Aorta (tissue), 5 donors: ENCODE data around the gene SMIM41. TPM values are rescaled to one million over a fixed set of nuclear protein-coding genes. Genes with fewer than 3 reads are reported as not detected.

Experiments
- ATAC-seq: fragments of 200-7000 bp; cut with Tn5 transposase; one replicate; pipeline ENCODE4 v1.9.1; 2022; ENCODE audit warnings: moderate library complexity; ENCODE audit not compliant: low FRiP score
- DNase-seq, 2 donors: peaks; one replicate each; pipeline ENCODE4 v3.0.0-alpha.2; 2020
- H3K27ac ChIP-seq, 2 donors: one replicate each; pipeline ENCODE4 v1.5.1; 2013; ENCODE audit warnings: low read length in 2 of 2, mild to moderate bottlenecking in 2 of 2, moderate library complexity in 2 of 2, control low read depth in 1 of 2, inconsistent platforms in 1 of 2, low read depth in 1 of 2
- H3K27me3 ChIP-seq, 2 donors: one replicate each; pipeline ENCODE4 v1.6.1; 2013; ENCODE audit warnings: control low read depth in 1 of 2, low read length in 1 of 2, mild to moderate bottlenecking in 1 of 2, moderate library complexity in 1 of 2; ENCODE audit not compliant: insufficient read depth in 2 of 2, control insufficient read depth in 1 of 2
- H3K36me3 ChIP-seq, 2 donors: one replicate each; pipeline ENCODE4 v1.6.1; 2013; ENCODE audit warnings: control low read depth in 1 of 2, low read length in 1 of 2, mild to moderate bottlenecking in 1 of 2; ENCODE audit not compliant: insufficient read depth in 2 of 2, control insufficient read depth in 1 of 2
- H3K4me1 ChIP-seq, 2 donors: one replicate each; pipeline ENCODE4 v1.6.1; 2013; ENCODE audit warnings: low read length in 2 of 2, control low read depth in 1 of 2, mild to moderate bottlenecking in 1 of 2, moderate library complexity in 1 of 2; ENCODE audit not compliant: insufficient read depth in 2 of 2, control insufficient read depth in 1 of 2
- H3K4me3 ChIP-seq, 2 donors: one replicate each; pipeline ENCODE4 v1.5.1; 2013; ENCODE audit warnings: low read length in 2 of 2, control low read depth in 1 of 2, mild to moderate bottlenecking in 1 of 2
- H3K9me3 ChIP-seq: one replicate; pipeline ENCODE4 v1.6.1; 2013; ENCODE audit warnings: mild to moderate bottlenecking, low read length; ENCODE audit not compliant: control insufficient read depth
- WGBS, 2 donors: extraction: QIAGEN DNeasy Blood & Tissue Kit; methylation state at CpG; one replicate each; pipeline ENCODE4 v1.1.7; 2013; 5-methylcytosine and 5-hydroxymethylcytosine counted together
- intact Hi-C, 2 donors: fragments of 100-400 bp; cut with DNase I; formaldehyde crosslinking; loops; one replicate each; pipeline versions ENCODE4 v1.14.2 to v1.15.0; 2022
- polyA plus RNA-seq, 2 donors: library from polyadenylated mRNA; stranded (reverse); fragments of 200-250 nt; gene quantifications; one replicate each; pipeline ENCODE4 v1.2.3, GENCODE V29; 2013
- total RNA-seq, 2 donors: library from RNA; stranded (reverse); fragmentation: NEBNext Ultra II Directional; extraction: Animal tissue kit (Norgen Biotek cat#: 25700); gene quantifications; one replicate each; pipeline ENCODE4 v1.2.1, GENCODE V29; 2021
- donor health status: healthy with polysubstance abuse.
- donor health status: Bipolar disorder and iron deficiency.
- donor health status: DM: no; HTN: no; CAD: no.
- donor health status: DM: no; HTN: no; CAD: no.
- donor health status: DM: yes; HTN: yes; CAD: no.

Gene SMIM41
- total and polyA plus RNA-seq, 4 donors: 0.84 TPM; not detected in 3

DNA sequence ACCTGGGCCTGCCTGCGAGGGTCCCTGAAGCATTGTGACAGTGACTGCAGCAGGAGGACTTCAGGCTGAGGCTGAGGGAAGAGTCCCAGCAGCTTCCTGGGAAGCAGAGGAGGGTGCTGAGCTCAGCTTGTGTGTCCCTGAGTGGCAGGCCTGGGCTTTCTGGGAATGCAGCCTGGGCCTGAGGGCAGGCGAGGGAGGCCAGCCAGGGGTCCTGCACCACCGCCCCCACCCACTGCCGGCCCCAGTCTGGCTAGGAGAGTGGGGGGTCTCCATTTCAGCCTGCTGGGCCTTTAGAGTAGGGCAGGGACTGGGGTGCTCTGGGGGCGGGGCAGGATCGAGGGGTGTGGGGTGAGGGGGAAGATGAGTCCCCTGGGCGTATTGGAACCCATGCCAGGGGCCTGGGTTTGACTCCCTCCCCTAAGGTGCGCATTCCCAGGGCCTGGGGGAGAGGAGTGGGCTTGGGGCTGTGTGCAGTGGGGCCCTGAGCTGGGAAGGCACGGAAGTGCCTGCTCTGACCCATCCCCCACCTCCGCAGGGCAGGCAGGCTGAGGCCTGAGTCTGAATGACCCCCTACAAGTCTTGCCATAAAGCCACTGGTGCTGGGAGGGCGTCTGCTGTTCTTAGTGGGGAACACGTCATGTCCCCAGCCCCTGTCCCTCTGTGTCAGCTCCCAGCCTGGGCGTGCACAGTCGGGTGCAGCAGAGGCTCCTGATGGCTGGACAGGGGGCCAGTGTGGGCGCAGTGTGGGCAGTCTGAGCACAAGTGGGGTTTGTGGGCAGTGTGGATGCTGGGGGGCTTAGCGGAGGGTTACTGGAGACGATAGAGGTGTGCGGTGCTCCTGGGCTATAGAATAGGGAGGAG lies 66.0 kb downstream of the SMIM41 start:
- 88 to 93% methylated on average over 18 of the region's 18 CpGs for WGBS, 2 donors
- ATAC-seq (no peak), DNase-seq (no peak)
- H3K27me3 ChIP-seq: no peaks in the 10 kb centered on the region
- no peaks in the 10 kb centered on the region for H3K36me3 ChIP-seq
- no peaks in the 10 kb centered on the region for H3K9me3 ChIP-seq
- no peak overlapping the region for H3K27ac ChIP-seq
- intact Hi-C loops: loop anchor here in 1 of 2 donors (5.0 kb wide), 1 partner anchor 732 kb away; no protein-coding TSS in a partner anchor
- H3K4me1 ChIP-seq: peaks cover 0 to 2% of the 10 kb centered on the region in 2 donors
- H3K4me3 ChIP-seq: no peak overlapping the region

DNA sequence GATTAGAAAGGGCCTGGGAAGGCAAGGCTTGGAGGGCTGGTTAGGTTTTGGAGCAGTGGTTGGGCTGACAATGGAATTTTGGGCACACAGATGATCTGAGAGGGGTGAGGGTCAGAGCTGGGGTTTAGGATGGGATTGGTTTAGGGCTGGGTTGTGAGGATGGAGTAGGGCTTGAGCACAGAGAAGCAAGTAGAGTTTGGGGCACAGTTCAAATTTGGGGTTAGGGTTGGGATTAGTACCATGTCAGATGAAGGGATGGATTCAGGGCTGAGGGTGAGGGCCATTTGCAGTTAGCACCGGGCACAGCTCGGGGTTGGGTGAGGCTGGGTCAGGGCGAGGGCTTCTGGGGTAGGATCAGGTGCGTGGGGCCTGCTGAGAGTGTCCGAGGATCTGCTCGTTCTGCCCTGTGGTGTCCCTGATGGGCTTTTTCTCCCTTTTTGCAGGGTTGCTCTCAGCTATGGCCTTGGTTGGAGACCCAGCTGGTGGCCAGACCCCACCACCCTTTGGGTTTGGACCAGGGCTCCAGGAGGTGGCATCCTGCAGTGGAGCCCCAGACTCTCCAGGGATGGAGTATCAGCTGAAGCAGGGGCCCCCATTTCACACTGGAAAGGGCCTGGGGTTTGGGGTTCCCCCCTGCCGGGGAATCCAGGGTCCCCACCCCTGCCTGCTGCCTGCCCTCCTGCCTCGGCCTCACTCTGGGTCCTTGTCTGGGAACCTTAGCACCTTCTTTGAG lies 66.8 kb downstream of the SMIM41 start:
- H3K27me3 ChIP-seq: no peaks in the 10 kb centered on the region
- no peak for ATAC-seq
- H3K36me3 ChIP-seq: no peaks in the 10 kb centered on the region
- no peak for DNase-seq
- H3K4me3 ChIP-seq: no peak overlapping the region
- H3K27ac ChIP-seq: peak overlapping the region in 1 of 2 donors; percentile 83
- WGBS, 2 donors: 98 to 99% methylated on average over 8 of the region's 8 CpGs
- H3K9me3 ChIP-seq: no peaks in the 10 kb centered on the region
- H3K4me1 ChIP-seq: peaks cover 0 to 2% of the 10 kb centered on the region in 2 donors
- intact Hi-C loops: loop anchor here in 1 of 2 donors (5.0 kb wide), 1 partner anchor 731 kb away; no protein-coding TSS in a partner anchor

GRCh38 chr12:52146822-52147366 lies 67.4 kb downstream of the SMIM41 start:
- H3K9me3 ChIP-seq: no peaks in the 10 kb centered on the region
- peak overlapping the region in 1 of 2 donors; percentile 83 for H3K27ac ChIP-seq
- no peak for ATAC-seq
- no peaks in the 10 kb centered on the region for H3K36me3 ChIP-seq
- no peak overlapping the region for H3K4me3 ChIP-seq
- intact Hi-C loops: loop anchor here in 1 of 2 donors (5.0 kb wide), 1 partner anchor 730 kb away; no protein-coding TSS in a partner anchor
- peaks cover 0 to 2% of the 10 kb centered on the region in 2 donors for H3K4me1 ChIP-seq
- H3K27me3 ChIP-seq: no peaks in the 10 kb centered on the region
- WGBS, 2 donors: 78 to 79% methylated on average over 11 of the region's 11 CpGs
- DNase-seq: no peak

- Histone ChIP-seq H3K4me1 (peaks cover 0 to 2% of the 10 kb centered on the region in 2 donors), H3K4me3 (no peak overlapping the region), H3K36me3 (no peaks in the 10 kb centered on the region), H3K27me3 (no peaks in the 10 kb centered on the region), H3K9me3 (no peaks in the 10 kb centered on the region), H3K27ac (peak overlapping the region in 1 of 2 donors; percentile 64)
- ATAC-seq: peak; percentile 88
- intact Hi-C loops: loop anchor here in 1 of 2 donors (5.0 kb wide), 1 partner anchor 730 kb away; no protein-coding TSS in a partner anchor
- 17 to 21% methylated on average over 17 of the region's 17 CpGs for WGBS, 2 donors
- DNase-seq: peak; percentile 96 to 98
These were observed 68.0 kb downstream of the SMIM41 start for GRCh38 chr12:52147367-52147963.

GRCh38 chr12:52147964-52148463 lies 68.5 kb downstream of the SMIM41 start:
- DNase-seq: peak in 1 of 2 donors; percentile 76
- intact Hi-C loops: loop anchor here (2.0 to 5.0 kb wide), 2 partner anchors 727 to 729 kb away; no protein-coding TSS in a partner anchor
- peaks cover 0 to 2% of the 10 kb centered on the region in 2 donors for H3K4me1 ChIP-seq
- no peaks in the 10 kb centered on the region for H3K9me3 ChIP-seq
- no peaks in the 10 kb centered on the region for H3K36me3 ChIP-seq
- WGBS, 2 donors: 95% methylated on average over 10 of the region's 10 CpGs
- peak overlapping the region in 1 of 2 donors; percentile 64 for H3K27ac ChIP-seq
- no peaks in the 10 kb centered on the region for H3K27me3 ChIP-seq
- no peak for ATAC-seq
- no peak overlapping the region for H3K4me3 ChIP-seq

- ATAC-seq: no peak
- intact Hi-C loops: loop anchor here (2.0 to 5.0 kb wide), 2 partner anchors 726 to 729 kb away; no protein-coding TSS in a partner anchor
These were observed 69.1 kb downstream of the SMIM41 start for GRCh38 chr12:52148464-52149181.

DNA sequence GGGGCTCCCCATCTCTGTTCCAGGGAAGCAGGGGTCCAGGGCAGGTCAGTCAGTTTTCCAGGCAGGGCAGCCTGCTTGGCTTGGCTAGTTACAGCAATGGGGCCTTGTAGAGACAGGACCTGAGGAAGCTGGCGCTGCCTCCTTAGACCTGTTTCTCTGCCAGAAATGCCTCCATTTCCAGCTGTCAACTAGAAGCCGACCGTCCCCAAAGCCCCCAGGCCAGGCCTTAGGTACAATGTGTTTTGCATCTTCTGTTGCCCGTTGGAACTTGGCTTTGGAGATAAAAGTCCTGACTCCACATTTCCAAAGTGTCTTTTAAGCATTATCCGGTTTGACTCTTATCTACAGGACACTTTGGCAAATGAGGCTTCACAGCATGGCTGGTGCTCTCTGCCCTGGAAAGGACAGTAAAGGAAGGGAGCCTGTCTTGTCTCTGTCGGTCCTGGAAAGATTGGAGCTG lies 69.7 kb downstream of the SMIM41 start:
- no peak for DNase-seq
- H3K4me1 ChIP-seq: peaks cover 0 to 2% of the 10 kb centered on the region in 2 donors
- intact Hi-C loops: loop anchor here (2.0 to 5.0 kb wide), 2 partner anchors 726 to 728 kb away; no protein-coding TSS in a partner anchor

More at GRCh38 chr12:52148464-52149181, 69.1 kb downstream of the SMIM41 start:
- Histone ChIP-seq H3K27me3 (no peaks in the 10 kb centered on the region), H3K9me3 (no peaks in the 10 kb centered on the region), H3K4me1 (peaks cover 0 to 2% of the 10 kb centered on the region in 2 donors), H3K36me3 (no peaks in the 10 kb centered on the region), H3K4me3 (no peak overlapping the region), H3K27ac (peak overlapping the region in 1 of 2 donors; percentile 64)
- WGBS, 2 donors: 92 to 93% methylated on average over 13 to 14 of the region's 14 CpGs
- peak in 1 of 2 donors; percentile 75 for DNase-seq

More for the DNA sequence above, 69.7 kb downstream of the SMIM41 start:
- Histone ChIP-seq H3K36me3 (no peaks in the 10 kb centered on the region), H3K27me3 (no peaks in the 10 kb centered on the region), H3K27ac (no peak overlapping the region), H3K4me3 (no peak overlapping the region), H3K9me3 (no peaks in the 10 kb centered on the region)
- WGBS, 2 donors: 32 to 50% methylated on average over 6 of the region's 6 CpGs
- ATAC-seq: no peak
